LNCAP (cell line): ENCODE measurements around the gene ANO8.

Experiments
- TF ChIP-seq, protein P1 (sequence below): fragments of 450-650 bp; IDR thresholded peaks from 2 replicates; pipeline ENCODE4 v1.5.1; 2017; ENCODE audit warnings: mild to moderate bottlenecking

The ANO8 gene

DNA sequence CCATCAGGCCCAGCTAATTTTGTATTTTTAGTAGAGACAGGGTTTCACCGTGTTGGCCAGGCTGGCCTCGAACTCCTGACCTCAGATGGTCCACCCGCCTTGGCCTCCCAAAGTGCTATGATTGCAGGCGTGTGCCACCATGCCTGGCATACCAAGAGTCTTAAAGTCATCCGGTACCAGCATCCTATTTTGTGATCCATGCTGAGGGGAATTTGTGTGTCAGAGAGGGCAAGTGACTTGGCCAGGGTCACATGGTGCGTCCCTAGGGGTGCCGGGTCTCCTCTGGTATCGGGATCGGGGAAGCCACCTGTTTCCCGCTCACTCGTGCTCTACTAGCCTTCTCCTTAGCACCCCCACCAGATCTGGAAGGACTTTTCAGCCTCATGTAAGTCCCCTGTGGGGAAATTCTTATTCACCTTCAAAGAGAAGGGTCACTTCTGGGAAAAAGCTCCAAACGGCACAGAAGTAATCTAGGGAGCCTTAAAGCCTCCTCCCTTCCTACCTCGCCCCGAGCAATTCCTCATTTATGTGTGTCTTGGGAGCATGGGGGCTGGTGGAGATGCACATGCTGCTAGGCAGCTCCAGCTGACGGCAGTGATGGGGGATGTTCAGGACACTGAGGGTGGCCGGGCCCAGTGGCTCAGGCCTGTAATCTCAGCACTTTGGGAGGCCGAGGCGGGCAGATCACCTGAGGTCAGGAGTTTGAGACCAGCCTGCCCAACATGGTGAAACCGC, 59.0 kb downstream of the ANO8 start:
- TF ChIP-seq, protein P1, sequence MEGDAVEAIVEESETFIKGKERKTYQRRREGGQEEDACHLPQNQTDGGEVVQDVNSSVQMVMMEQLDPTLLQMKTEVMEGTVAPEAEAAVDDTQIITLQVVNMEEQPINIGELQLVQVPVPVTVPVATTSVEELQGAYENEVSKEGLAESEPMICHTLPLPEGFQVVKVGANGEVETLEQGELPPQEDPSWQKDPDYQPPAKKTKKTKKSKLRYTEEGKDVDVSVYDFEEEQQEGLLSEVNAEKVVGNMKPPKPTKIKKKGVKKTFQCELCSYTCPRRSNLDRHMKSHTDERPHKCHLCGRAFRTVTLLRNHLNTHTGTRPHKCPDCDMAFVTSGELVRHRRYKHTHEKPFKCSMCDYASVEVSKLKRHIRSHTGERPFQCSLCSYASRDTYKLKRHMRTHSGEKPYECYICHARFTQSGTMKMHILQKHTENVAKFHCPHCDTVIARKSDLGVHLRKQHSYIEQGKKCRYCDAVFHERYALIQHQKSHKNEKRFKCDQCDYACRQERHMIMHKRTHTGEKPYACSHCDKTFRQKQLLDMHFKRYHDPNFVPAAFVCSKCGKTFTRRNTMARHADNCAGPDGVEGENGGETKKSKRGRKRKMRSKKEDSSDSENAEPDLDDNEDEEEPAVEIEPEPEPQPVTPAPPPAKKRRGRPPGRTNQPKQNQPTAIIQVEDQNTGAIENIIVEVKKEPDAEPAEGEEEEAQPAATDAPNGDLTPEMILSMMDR, result no peak
